Superior temporal gyrus (tissue), 1 donor: ENCODE data around the gene GALNT18.

Source experiments
- DNase-seq: peaks from one replicate; pipeline ENCODE4 v3.0.0-alpha.2; 2016; ENCODE audit errors: extremely low spot score

GALNT18 gene

DNA sequence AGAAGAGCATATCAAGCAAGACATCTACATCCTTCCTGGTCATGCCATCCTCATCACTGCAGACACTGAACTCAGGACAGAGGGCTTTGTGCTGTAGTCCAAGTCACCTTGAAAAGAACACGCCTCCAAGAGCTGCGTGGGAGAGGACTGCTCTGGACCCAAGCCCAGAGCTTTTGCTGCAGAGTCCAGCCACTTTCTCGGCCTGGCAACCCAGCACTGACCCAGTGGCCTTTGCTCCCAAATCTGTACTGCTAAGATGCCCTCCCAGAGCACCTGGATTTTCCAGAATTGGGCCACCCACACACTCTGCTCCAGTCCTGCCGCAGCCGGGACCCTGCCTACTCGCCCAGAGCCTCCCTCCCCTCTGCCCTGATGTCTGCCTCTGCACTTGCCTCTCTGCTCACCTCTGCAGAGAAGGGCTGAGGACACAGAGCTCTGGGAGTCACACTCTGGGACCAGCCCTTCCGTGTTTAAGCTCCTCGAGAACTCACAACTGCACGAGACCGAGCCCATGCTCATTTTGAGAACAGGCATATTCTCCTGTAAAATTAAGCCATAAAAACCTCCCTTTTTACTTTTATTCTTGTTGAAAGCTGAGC lies 185.0 kb downstream of the GALNT18 start:
- DNase-seq = no peak

DNA sequence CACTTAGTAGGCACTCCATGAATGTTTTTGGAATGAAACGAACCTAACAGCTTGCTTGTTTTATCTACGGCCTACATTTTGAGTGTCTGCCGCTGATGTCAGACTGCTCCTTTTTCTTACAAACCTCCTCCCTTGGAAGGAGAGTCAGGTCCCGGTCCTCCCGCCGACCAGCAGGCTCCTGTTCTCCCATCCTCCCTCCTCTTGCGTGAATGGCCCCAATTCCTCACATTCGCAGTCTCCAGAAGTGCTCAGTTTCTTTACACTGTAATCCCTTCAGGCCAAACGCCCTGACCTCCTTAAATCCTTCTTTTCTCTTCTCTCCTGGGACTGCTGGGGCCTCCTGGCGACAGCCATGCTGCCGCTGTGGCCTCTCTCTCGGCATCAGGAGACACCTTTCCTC lies 186.2 kb downstream of the GALNT18 start:
- DNase-seq = no peak

DNA sequence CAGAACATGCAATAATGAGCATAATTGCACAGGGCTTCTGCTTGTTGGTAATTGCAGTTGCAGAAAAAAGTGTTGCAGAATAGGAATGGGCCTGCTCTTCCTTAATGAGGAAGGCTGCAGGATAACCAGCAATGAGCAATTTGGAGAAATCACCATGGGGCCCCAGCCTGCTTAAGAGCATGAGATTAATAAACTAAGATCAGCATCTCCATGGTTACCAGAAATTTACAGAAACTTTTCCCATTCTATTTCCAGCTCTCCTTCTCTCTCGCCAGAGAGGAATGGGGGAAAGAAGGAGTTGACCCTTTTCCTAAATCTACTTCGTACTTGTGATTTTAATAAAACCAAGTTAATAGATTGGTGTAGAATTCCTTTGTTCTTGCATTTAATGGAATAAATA lies 187.8 kb downstream of the GALNT18 start:
- no peak for DNase-seq

DNA sequence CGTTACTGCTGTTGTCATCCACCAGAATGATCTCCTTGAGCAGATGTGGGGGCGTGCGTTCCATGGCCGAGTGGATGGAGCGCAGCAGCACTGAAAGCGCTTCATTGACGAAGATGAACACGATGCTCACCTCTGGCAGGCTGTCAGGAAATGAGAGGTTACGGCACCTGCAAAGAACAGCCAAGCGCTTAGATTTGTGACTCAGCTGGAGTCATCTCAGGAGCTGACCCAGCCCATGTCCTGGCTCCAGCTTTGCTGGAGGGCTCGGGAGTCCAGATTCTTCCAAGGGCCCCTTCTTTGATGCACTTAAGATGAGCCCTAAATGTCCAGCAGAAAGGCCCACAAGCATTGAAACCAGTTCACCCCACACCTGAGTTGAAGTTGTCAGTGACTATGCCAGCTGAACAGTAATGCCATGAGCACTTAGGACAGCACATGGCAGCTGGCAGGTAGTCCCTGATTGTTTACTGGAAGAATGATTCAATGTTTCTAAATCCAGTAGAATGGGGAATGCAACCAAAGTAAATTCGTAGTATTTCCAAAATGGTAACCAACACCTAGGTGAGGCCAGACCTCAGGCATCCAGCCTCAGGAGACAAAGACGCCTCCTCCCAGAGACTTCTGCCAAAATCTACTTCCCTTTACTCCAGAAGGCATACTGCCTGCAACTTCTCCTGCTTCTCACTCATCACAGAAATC lies 189.0 kb downstream of the GALNT18 start:
- DNase-seq = no peak

DNA sequence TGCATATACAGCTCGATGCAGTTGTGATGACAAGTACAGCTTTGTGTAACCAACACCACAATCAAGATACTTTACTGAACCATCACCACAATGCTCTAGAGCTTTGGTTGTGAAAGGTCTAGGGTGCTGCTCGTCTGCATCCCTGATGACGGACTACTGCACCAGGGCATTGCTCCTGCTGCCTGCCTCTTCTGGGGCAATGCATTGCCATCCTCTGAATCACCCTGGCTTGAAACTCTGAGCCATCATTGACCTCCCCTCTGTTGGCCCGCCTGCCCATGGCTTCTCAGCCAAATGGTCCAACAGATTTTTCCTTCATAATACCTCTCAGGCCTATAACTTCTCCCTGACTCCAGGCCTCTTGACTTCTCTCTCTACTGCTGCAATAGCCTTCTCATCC lies 191.4 kb downstream of the GALNT18 start:
- no peak for DNase-seq

DNA sequence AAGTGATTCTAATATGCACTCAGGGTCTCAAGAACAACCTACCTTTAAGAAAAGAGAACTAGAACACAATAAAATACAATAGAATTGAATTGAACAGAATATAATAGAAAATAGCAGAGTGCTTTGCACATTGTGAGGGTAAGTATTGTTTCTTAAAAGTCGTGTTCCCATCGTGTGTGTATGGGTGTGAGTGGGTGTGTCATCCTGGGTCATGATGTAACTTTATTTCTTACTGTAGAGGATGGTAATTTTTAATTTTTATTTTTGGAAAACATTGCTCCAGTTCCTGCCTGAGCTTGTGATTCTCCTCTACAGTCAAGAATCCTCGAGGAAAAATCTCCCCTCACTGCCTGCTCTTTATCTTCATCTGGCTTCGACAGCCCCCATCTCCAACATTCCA lies 193.1 kb downstream of the GALNT18 start:
- no peak for DNase-seq

DNA sequence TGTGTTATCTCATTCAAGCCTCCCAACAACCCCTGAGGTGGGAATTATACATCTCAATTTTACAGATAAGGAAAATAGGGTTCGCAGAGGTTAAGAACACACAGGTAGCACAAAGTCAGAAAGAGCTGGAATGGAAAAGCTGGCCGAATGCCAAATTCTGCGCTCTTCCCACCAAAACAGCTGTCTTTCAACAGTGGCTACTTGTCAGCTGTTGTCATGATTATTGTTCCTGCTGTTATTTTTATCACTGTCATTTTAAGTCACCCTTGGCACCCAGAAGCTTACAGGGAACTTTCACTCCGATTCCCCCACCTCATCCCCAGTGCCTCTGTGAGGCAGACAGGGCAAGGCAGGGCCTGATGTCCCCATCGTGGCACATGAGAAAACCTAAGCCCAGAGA lies 194.3 kb downstream of the GALNT18 start:
- DNase-seq = no peak

DNA sequence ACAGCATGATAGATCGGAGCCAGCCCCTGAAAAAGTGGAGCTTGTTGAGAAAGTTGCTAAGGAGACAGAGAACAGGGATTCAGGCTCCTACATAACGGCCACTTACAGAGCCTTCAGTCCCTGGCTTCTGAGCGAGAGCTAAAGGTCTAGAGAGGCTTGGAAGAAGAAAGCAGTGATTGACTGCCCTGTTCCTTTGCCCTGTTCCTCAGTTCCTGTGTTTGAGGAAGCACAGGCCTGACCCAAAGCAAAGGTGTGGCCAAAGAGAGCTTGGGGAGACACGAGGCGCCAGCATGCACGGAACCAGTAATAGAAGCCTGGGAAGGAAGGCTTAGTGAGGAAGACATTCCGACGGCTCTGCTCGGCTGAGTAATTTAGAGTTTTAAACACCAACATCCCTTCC lies 194.7 kb downstream of the GALNT18 start:
- no peak for DNase-seq

DNA sequence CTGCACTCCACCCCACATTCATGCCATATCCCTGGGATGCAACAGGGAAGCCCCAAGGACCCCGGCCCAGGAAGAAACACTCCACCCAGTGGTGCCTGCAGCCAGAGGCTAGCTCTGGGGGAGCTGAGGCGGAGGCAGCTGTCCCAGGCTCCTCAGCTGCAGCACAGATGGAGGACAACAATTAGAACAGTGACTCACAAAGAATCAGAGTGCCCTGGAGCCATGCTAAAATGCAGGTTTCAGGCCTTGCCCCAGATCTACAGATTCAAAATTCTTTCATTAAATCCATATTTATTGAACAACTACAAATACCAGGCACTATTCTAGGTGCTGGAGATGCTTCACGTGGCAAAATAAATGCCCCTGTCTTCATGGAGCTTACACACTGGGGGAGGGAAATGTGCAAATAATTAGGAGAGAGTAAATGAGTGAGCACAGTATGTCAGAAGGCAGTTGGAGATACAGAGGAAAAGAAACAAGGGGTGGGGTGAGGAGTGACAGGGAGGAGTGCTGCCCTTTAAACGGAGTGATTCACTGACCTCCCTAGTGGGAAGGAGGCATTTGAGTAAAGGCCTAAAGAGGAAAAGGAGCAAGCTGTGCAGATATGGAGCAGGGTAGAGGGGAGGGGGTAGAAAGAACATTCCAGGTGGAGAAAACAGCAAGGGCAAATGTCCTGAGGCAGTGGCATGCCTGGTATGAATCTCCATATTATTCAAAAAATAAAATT lies 195.4 kb downstream of the GALNT18 start:
- DNase-seq = no peak

DNA sequence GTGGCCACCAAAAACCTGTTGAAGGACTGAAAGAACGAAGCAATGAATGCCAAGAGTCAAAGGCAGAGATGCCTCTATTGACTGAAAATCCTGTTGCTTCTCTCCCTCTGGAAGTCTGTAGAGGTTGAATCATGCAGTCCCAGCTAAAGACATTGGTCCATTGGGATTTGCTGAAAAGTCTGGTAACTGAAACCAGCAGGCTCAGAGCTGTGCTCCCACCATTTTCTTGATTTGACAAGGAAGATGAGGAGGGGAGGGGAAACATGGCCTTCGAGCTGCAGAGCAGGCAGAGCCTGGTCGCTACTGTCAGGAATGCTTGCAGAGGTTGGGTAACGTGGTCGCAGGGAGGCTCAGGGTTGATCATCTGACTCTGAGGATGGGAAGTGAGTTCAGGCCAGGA lies 196.0 kb downstream of the GALNT18 start:
- DNase-seq = no peak

DNA sequence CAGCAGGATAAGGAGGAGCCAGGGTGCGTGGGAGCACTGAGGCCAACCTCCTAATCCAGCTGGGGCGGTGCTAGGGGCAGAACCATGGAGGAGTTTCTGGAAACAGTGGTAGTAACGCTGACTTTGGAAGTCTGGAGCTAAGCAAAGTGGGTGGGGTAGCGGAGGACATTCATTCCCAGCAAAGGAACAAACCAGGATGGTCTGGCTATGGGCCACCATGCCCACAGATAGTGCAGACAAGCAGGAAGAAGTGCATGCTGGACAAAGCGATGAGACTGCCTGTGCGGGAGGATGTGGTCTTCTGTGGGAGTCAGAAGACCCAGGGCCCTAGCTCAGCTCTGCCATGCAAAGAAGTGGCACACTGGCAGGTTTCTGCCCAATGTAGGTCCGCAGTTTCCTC lies 197.1 kb downstream of the GALNT18 start:
- DNase-seq = no peak

DNA sequence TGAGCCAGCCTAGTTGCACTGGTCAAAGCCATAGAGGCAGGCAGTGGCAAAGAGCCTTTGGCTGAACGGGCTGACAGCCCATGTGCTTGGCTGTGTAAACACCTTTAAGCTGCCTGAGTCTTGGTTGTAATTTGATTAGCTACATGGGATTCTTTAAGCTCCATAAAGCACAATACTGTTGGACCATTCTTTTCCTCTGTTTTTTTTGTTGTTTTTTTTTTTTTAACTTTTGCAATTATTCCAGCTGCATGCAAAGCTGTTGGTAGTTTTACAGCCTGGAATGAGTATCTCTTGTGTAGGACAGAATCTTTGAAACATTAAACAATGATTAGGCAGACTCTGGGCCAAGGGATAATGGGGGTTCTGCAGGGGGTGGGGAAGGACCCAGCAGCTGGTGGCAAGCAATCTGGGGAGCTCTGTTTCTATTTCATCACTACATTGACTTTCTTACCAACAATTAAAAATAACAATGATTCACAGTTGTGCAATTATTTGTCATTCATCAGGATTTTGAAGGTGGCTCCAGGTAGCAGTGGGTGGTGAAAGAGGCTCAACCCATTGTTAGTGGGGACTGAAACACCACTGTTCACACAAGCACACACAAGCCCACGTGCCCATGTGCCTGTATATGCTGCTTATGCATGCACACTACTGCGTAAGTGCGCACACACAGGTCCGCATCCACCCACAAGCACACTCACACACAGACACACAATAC lies 199.2 kb downstream of the GALNT18 start:
- DNase-seq = no peak

DNA sequence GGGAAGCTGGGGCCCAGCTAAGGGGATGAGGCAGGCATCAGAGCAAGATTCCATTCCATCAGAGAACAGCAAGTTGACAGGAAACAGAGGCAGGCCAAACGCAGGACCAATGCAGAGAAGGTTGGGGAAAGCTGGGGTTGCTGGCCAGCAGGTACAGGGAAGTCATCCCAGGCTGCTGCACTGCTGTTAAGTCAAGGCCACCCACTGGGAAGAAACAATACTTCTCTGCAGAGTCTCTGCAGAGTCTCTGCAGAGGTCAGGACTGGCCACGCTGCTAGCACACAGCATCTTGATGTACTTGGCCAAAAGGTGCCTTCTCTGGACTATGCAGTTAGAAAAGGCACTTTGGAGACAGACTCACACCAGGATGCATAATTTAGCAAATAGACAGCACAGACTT lies 200.3 kb downstream of the GALNT18 start:
- no peak for DNase-seq

DNA sequence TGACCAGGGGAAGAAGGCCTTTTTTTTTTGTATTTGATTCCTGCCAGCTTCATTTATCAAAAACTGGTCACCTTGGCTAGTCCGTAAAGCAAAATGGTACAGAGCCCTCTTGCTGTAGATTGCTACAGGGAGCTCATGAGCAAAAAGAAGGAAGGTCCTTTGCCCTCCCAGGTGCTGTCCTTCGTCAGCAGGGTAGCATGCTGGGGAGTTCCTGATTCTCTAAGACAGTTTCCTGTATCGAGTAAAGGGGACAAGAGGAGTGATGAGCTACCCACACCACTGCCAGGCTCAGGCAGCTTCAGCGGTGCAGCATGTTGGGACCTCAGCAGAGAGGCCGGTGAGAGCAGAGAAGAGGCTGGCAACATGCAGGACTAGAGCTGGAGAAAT lies 200.9 kb downstream of the GALNT18 start:
- DNase-seq = no peak

DNA sequence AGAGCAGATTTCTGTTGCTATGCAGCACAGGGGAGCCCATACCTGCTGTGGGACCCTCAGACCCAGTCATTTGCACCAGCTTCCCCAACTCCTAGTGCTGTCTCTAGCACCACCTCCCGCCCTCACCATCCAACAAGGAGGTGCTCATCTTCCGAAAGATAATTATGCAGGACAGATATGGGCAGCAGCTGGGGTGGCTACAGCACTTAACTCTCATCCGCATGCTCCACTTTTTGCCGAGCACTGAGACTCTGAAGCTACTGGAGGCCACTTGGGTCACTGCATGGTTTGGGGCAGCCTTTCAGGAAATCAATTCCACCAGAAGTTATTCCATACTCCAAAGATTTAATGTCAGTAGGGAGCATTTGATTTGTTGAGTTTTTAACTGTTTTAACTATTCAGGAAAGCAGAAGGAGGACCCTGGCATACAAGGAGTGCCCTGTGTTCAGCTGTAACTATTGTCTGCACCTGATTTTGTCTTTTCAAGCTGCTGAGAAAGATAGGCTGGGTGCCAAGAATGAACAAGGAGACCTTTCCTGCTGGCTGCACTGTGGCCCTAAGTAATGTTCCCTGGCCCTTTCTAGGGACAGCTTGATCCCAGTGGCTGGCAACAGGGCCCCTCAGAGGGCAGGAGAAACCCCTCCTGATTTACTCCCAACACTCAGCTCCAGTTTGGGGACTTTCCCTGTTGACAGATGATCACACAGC lies 201.5 kb downstream of the GALNT18 start:
- no peak for DNase-seq

DNA sequence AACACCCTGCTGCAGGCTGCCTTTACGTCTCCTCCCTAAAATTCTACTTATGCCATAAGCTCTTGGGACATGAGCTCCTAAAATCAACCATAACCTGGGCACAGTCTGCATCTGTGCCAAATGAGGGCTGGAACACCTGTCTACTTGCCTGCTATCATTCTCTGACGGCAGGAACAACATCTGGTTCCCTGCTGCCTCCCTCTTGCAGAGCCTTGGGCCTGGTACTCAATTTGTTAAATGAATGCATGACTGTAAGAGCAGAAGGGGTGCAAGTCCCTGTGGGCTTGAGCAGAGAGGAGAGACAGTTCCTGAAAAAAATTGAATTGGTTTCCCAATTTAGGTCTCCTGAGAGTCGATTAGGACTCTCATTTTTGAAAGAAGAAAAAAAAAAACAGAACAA lies 202.1 kb downstream of the GALNT18 start:
- DNase-seq = no peak

DNA sequence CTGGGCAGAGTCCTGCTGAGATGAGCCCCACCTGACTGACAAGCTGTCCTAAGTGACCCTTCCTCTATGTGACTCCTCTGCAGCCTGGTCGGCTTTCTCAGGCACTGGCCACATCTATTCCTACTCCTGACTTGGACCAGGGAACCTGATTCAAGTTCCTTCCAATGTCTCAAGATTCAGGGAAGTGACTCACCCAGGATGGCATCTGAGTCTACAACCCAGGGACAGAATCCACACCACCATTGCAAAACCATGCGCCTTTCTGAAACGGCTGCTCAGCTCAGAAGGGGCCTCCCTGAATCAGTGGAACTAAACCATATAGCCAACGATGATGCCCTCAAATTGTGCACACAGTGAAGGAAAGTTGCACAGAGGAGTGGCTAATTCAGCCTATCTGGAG lies 204.9 kb downstream of the GALNT18 start:
- no peak for DNase-seq

DNA sequence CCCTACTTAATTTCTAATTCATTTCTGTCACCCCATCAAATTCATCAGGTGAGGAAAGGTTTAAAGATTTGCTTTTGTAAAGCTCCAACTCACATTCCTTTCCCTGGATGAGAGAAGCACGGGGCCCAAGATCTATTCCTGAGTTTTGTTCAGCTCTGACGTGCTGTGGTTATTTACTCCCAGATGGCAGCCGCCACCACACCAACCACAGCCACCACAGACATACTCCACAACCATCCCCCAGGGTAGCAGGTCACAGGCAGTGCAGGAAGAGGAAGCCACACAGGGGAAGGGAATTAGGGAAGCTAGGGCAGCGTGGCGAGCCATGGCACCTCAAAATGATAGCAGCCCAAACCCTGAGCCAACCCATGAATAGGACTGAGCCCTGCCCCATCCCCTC lies 205.3 kb downstream of the GALNT18 start:
- no peak for DNase-seq

DNA sequence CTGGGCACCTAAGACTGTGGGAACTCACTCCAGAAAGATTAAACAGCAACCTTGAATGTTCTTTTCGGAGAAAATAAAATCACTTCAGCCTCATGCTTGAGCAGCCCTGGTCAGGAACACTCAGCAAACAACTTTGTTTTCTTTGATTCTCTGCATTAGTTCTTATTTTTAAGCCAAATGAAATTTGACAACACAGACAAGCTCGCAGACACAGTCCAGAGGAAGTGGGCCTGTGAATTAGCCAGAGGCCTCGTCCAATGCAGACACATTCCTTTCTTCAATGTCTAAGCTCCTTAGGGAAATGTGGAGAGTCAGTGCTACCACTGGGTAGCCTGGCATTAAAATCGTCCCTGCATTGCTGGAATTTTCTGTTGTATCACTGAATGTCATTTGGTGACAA lies 205.9 kb downstream of the GALNT18 start:
- DNase-seq = no peak

DNA sequence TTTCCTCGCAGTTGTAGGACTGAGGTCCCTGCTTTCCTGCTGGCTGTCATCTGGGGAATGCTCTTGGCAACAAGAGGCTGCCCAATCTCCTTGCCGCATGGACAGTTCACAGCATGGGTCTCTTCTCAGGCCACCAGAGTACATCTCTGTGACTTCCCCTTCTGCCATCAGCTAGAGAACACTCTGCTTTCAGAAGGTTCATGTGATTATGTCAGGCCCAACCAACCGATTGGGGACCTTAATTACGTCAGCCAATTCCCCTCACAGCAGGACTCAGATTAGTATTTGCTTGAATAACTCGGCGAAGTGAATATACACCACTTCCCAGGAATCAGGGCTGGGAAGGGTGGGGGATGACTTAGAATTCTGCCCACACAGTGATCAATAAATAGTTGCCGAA lies 206.8 kb downstream of the GALNT18 start:
- DNase-seq = no peak

DNA sequence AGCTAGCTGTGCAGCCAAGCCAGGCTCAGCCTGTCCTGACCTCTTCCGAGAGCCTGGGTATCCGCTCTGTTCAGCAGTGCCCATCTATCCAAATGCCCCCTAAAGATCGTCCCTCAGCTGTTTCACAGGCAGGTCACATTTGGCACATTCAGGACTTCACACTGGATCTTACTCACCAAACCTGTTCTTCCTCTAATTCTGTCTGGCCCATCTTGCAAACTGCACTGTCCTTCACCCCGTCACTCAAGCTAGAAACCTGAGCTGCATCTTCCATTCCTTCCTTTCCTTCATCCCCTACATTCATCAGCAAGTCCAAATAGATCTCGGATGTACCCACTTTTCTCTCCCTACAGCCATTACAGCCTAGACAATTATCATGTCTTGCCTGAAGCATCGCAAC lies 208.0 kb downstream of the GALNT18 start:
- no peak for DNase-seq

DNA sequence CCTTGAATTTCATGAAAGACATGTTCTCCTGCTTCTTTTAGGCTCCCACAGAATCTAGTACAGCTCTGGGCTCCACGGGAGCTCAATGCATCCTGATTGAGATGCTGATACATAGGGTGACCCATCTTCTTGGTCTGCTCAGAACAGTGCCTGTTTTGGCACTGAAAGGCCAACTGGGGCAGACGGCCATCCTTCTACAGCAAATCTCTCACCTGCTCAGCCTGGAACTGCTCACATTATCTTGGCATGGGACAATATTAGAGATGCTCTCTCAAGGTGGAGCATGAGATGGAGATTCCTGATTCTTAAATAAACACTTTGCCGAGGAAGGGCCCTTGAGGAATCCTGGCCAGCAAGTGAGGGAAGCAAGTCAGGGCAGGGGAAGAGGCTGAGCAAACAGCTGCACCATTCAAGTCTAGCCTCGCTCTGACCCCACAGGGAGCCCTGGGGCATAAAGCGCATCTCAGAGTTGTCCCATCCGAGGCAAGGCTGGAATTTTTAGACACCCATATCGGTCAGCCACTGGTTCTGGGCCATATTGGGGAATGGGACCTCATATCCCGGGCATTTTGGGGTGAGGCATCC lies 210.3 kb downstream of the GALNT18 start:
- no peak for DNase-seq
